ENCODE measurements around the gene CDH23. TPM values are rescaled to one million over a fixed set of nuclear protein-coding genes. Genes with fewer than 3 reads are reported as not detected.

Gene CDH23
- total and polyA plus RNA-seq, 2 of the 8 experiments (the other 6 are each of a cell fraction or from before 2014, with no cell fraction given): 1.9 to 4.9 TPM

- Histone ChIP-seq H3K4me1 (replicated peaks in 1 of 4; ENCODE audit: control insufficient read depth in 3 of 4, insufficient read depth in 4 of 4, low read length in 3 of 4) (peaks cover 0 to 2% (median 0%) of the 10 kb centered on the region in 4 experiments; a peak in 1 of 7 replicates), H2BK5ac (ENCODE audit: low read depth, low read length) (peak overlapping the region; percentile 41), H3K79me1 (ENCODE audit: low read depth, low read length) (peaks cover 2% of the 10 kb centered on the region; the same call in 1 of the 2 replicates), H2AFZ (ENCODE audit: low read length) (no peak overlapping the region), H3K27me3 (replicated peaks in 1 of 4; ENCODE audit: control insufficient read depth in 3 of 4, extremely low read depth in 1 of 4, insufficient read depth in 3 of 4, low read length in 3 of 4) (no peaks in the 10 kb centered on the region), H4K91ac (replicated peaks; ENCODE audit: insufficient read length, low read length) (peak overlapping the region; percentile 37), H3K27ac (ENCODE audit: low read depth, low read length) (no peak overlapping the region), H2BK15ac (ENCODE audit: low read length) (no peak overlapping the region), H3K4me3 (ENCODE audit: extremely low read depth in 1 of 4, insufficient read depth in 2 of 4, low read depth in 3 of 4, low read length in 4 of 4) (no peak overlapping the region), H3K4me2 (ENCODE audit: insufficient read depth in 1 of 2, low read depth in 2 of 2, low read length in 2 of 2) (no peak overlapping the region), H4K8ac (ENCODE audit: extremely low read depth, insufficient read depth, low read length) (no peak overlapping the region; the same call in 1 of the 2 replicates), H3K9me3 (ENCODE audit: insufficient read depth in 2 of 2, low read depth in 1 of 2, low read length in 1 of 2) (no peaks in the 10 kb centered on the region), H3K9ac (replicated peaks in 1 of 4; ENCODE audit: extremely low read depth in 1 of 4, low read depth in 3 of 4, low read length in 3 of 4) (no peak overlapping the region), H3K36me3 (ENCODE audit: control insufficient read depth in 2 of 4, insufficient read depth in 4 of 4, low read length in 3 of 4) (peaks cover 50 to 94% (median 81%) of the 10 kb centered on the region in 4 experiments), H2BK12ac (ENCODE audit: low read depth, low read length) (0 out of 2 replicates have a peak overlapping the region, but pooled peaks have one; percentile 33), H2BK120ac (replicated peaks; ENCODE audit: low read depth, low read length) (no peak overlapping the region), H2BK20ac (ENCODE audit: low read length) (no peak overlapping the region), H4K5ac (ENCODE audit: insufficient read length, low read depth, low read length) (no peak overlapping the region), H3K79me2 (ENCODE audit: control insufficient read depth in 1 of 2, insufficient read depth in 2 of 2, low read length in 2 of 2) (no peaks in the 10 kb centered on the region), H3K23ac (ENCODE audit: insufficient read length) (no peak overlapping the region), H3K23me2 (ENCODE audit: low read depth, low read length) (no peaks in the 10 kb centered on the region), H3K14ac (ENCODE audit: insufficient read length) (no peak overlapping the region), H4K20me1 (replicated peaks in 1 of 2; ENCODE audit: control insufficient read depth in 1 of 2, insufficient read depth in 2 of 2, low read length in 2 of 2) (peaks cover 3 to 11% of the 10 kb centered on the region in 2 experiments), H3K56ac (replicated peaks; ENCODE audit: insufficient read length, low read depth, low read length) (peak overlapping the region; percentile 4), H3K18ac (ENCODE audit: extremely low read depth, low read length) (no peak overlapping the region; the same call in 1 of the 2 replicates), H2AK5ac (ENCODE audit: low read depth, low read length) (no peak overlapping the region), H3K4ac (replicated peaks; ENCODE audit: insufficient read length, low read depth, low read length) (no peak overlapping the region)
- POLR2A ChIA-PET (ENCODE audit: partially characterized antibody): interaction anchor here (1.7 kb wide), 1 partner anchor 14 kb away, joined by 5 read pairs; no protein-coding TSS in a partner anchor
- FAIRE-seq (no peak), DNase-seq (ENCODE audit: low read depth in 1 of 2, low spot score in 2 of 2) (no peak)
- TF ChIP-seq GTF2F1 (IDR thresholded peaks at IDR 0.05; ENCODE audit: borderline replicate concordance, low read depth, low read length) (no peak), KDM4A (IDR thresholded peaks at IDR 0.05; ENCODE audit: low read depth, low read length, severe bottlenecking) (no peak), NRF1 (IDR thresholded peaks at IDR 0.05; ENCODE audit: low read depth, low read length) (no peak), CREB1 (IDR thresholded peaks at IDR 0.05) (no peak), PHF8 (conservative IDR thresholded peaks at IDR 0.05; ENCODE audit: low read depth, low read length) (no peak), JUND (IDR thresholded peaks at IDR 0.05; ENCODE audit: low read length) (no peak), RAD21 (IDR thresholded peaks at IDR 0.05 in 1 of 2, conservative IDR thresholded peaks at IDR 0.05 in 1 of 2; ENCODE audit: low read depth in 2 of 2, low read length in 2 of 2) (no peak), TEAD4 (IDR thresholded peaks at IDR 0.05; ENCODE audit: low read depth, low read length) (no peak), SIN3A (conservative IDR thresholded peaks at IDR 0.05 in 1 of 2, IDR thresholded peaks at IDR 0.05 in 1 of 2; ENCODE audit: low read depth in 1 of 2, low read length in 2 of 2) (no peak)
- TF ChIP-seq, protein P1, sequence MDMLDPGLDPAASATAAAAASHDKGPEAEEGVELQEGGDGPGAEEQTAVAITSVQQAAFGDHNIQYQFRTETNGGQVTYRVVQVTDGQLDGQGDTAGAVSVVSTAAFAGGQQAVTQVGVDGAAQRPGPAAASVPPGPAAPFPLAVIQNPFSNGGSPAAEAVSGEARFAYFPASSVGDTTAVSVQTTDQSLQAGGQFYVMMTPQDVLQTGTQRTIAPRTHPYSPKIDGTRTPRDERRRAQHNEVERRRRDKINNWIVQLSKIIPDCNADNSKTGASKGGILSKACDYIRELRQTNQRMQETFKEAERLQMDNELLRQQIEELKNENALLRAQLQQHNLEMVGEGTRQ (IDR thresholded peaks at IDR 0.05; ENCODE audit: low read length): no peak
- CTCF ChIA-PET (ENCODE audit: partially characterized antibody): interaction anchor here (0.6 to 0.7 kb wide), 2 partner anchors 10 to 34 kb away, joined by 3 read pairs; no protein-coding TSS in a partner anchor
- 93% methylated on average over 4 of the region's 4 CpGs; no CpG with 5 or more reads in 1 of the 2 experiments for WGBS, 2 experiments (ENCODE audit: extremely low coverage in 1 of 2, insufficient coverage in 1 of 2, insufficient read length in 1 of 2, insufficient replicate concordance in 2 of 2, low coverage in 1 of 2, low lambda C conversion rate in 2 of 2, missing lambda C conversion rate in 1 of 2)
These were observed 426.6 kb downstream of the CDH23 start for GRCh38 chr10:71823356-71823755.
